H1 (cell line): ENCODE measurements around the gene METTL8. TPM values are rescaled to one million over a fixed set of nuclear protein-coding genes. Genes with fewer than 3 reads are reported as not detected.

Experiments
- CTCF ChIA-PET: fragments of 300-600 bp; sonication (Branson Sonifier 250); formaldehyde crosslinking; loops from one replicate; lab custom pipeline; 2021; ENCODE audit not compliant: partially characterized antibody; lab: Charles Lee
- POLR2A ChIA-PET: fragments of 300-600 bp; sonication (Branson Sonifier 250); formaldehyde crosslinking; loops from one replicate; lab custom pipeline; 2021; ENCODE audit warnings: inconsistent platforms; ENCODE audit not compliant: partially characterized antibody; lab: Charles Lee
- DNase-seq, 2 experiments: peaks; one replicate each; pipeline versions ENCODE4 v3.0.0 to v3.0.0-alpha.2; 2010 to 2022; ENCODE audit warnings: low spot score in 2 of 2, low read depth in 1 of 2, mixed read lengths in 1 of 2
- FAIRE-seq: peaks from 2 replicates; lab custom pipeline; 2011; peaks lifted over from hg19 to GRCh38; lab: Jason Lieb, UNC
- H2AFZ ChIP-seq: 2 replicates; pipeline ENCODE4 v1.8.1; 2012; ENCODE audit warnings: low read length, inconsistent platforms
- H2AK5ac ChIP-seq: 2 replicates; pipeline ENCODE4 v1.6.1; 2013; ENCODE audit warnings: low read depth, low read length
- H2BK120ac ChIP-seq: replicated peaks from 2 replicates; pipeline ENCODE3; 2013; ENCODE audit warnings: low read depth, low read length, inconsistent platforms
- H2BK12ac ChIP-seq: 2 replicates; pipeline ENCODE4 v1.6.1; 2013; ENCODE audit warnings: low read depth, low read length
- H2BK15ac ChIP-seq: 2 replicates; pipeline ENCODE4 v1.6.1; 2013; ENCODE audit warnings: low read length
- H2BK20ac ChIP-seq: 2 replicates; pipeline ENCODE4 v1.6.1; 2013; ENCODE audit warnings: low read length
- H2BK5ac ChIP-seq: 2 replicates; pipeline ENCODE4 v1.6.1; 2013; ENCODE audit warnings: low read depth, low read length
- H3K14ac ChIP-seq: 2 replicates; pipeline ENCODE4 v1.6.1; 2013; ENCODE audit warnings: inconsistent platforms; ENCODE audit not compliant: insufficient read length
- H3K18ac ChIP-seq: 2 replicates; pipeline ENCODE4 v1.6.1; 2013; ENCODE audit warnings: low read length; ENCODE audit errors: extremely low read depth
- H3K23ac ChIP-seq: 2 replicates; pipeline ENCODE4 v1.6.1; 2013; ENCODE audit warnings: inconsistent platforms; ENCODE audit not compliant: insufficient read length
- H3K23me2 ChIP-seq: 2 replicates; pipeline ENCODE4 v1.6.1; 2013; ENCODE audit warnings: low read depth, low read length
- H3K27ac ChIP-seq: 2 replicates; pipeline ENCODE4 v1.6.1; 2011; ENCODE audit warnings: low read depth, low read length, inconsistent platforms
- H3K27me3 ChIP-seq, 4 experiments: replicated peaks in 1 of 4; 1 replicate in 1 of 4; 2 replicates in 3 of 4; pipeline versions ENCODE4 v1.6.1 to v1.8.1; 2011 to 2013; ENCODE audit warnings: low read length in 3 of 4, mild to moderate bottlenecking in 3 of 4, inconsistent platforms in 2 of 4, mixed read lengths in 2 of 4, moderate library complexity in 1 of 4; ENCODE audit not compliant: control insufficient read depth in 3 of 4, insufficient read depth in 3 of 4; ENCODE audit errors: extremely low read depth in 1 of 4
- H3K36me3 ChIP-seq, 4 experiments: 2 replicates each; pipeline versions ENCODE4 v1.6.1 to v1.8.1; 2011 to 2013; ENCODE audit warnings: mild to moderate bottlenecking in 4 of 4, low read length in 3 of 4, moderate library complexity in 2 of 4, control low read depth in 1 of 4, inconsistent platforms in 1 of 4; ENCODE audit not compliant: insufficient read depth in 4 of 4, control insufficient read depth in 2 of 4
- H3K4ac ChIP-seq: replicated peaks from 2 replicates; pipeline ENCODE3; 2013; ENCODE audit warnings: low read length, low read depth, mixed read lengths, inconsistent platforms; ENCODE audit not compliant: insufficient read length
- H3K4me1 ChIP-seq, 4 experiments: replicated peaks in 1 of 4; 1 replicate in 1 of 4; 2 replicates in 3 of 4; pipeline versions ENCODE4 v1.6.1 to v1.8.1; 2011 to 2013; ENCODE audit warnings: low read length in 3 of 4, inconsistent platforms in 2 of 4, mixed read lengths in 1 of 4; ENCODE audit not compliant: insufficient read depth in 4 of 4, control insufficient read depth in 3 of 4
- H3K4me2 ChIP-seq, 2 experiments: 2 replicates each; pipeline versions ENCODE4 v1.6.1 to v1.8.1; 2011 to 2013; ENCODE audit warnings: low read depth in 2 of 2, low read length in 2 of 2, control low read depth in 1 of 2, inconsistent platforms in 1 of 2, mild to moderate bottlenecking in 1 of 2; ENCODE audit not compliant: insufficient read depth in 1 of 2
- H3K4me3 ChIP-seq, 4 experiments: fragments of 200-600, 300-600 bp in 1 of 4; sonication (generic), shearing (Covaris generic), sonication (Bioruptor Twin) in 1 of 4; 2 replicates each; pipeline versions ENCODE4 v1.5.1 to v1.8.1; 2011 to 2016; ENCODE audit warnings: low read length in 4 of 4, low read depth in 3 of 4, control low read depth in 2 of 4, inconsistent platforms in 2 of 4, mild to moderate bottlenecking in 2 of 4, mixed read lengths in 1 of 4, moderate library complexity in 1 of 4; ENCODE audit not compliant: insufficient read depth in 2 of 4; ENCODE audit errors: extremely low read depth in 1 of 4
- H3K56ac ChIP-seq: replicated peaks from 2 replicates; pipeline ENCODE3; 2013; ENCODE audit warnings: low read depth, mild to moderate bottlenecking, mixed read lengths, low read length, inconsistent platforms; ENCODE audit not compliant: insufficient read length
- H3K79me1 ChIP-seq: 2 replicates; pipeline ENCODE4 v1.6.1; 2013; ENCODE audit warnings: low read depth, low read length, control low read depth
- H3K79me2 ChIP-seq, 2 experiments: 2 replicates each; pipeline versions ENCODE4 v1.6.1 to v1.8.1; 2012 to 2013; ENCODE audit warnings: low read length in 2 of 2, mild to moderate bottlenecking in 2 of 2, inconsistent platforms in 1 of 2; ENCODE audit not compliant: insufficient read depth in 2 of 2, control insufficient read depth in 1 of 2
- H3K9ac ChIP-seq, 4 experiments: replicated peaks in 1 of 4; 1 replicate in 1 of 4; 2 replicates in 3 of 4; pipeline versions ENCODE4 v1.6.1 to v1.8.1; 2011 to 2013; ENCODE audit warnings: low read depth in 3 of 4, low read length in 3 of 4, control low read depth in 2 of 4, mild to moderate bottlenecking in 2 of 4, moderate library complexity in 2 of 4, inconsistent platforms in 1 of 4; ENCODE audit errors: extremely low read depth in 1 of 4
- H3K9me3 ChIP-seq, 2 experiments: 2 replicates each; pipeline versions ENCODE4 v1.6.1 to v1.8.1; 2012 to 2013; ENCODE audit warnings: mild to moderate bottlenecking in 2 of 2, moderate library complexity in 2 of 2, control low read depth in 1 of 2, inconsistent platforms in 1 of 2, low read depth in 1 of 2, low read length in 1 of 2, mixed read lengths in 1 of 2; ENCODE audit not compliant: insufficient read depth in 2 of 2
- H4K20me1 ChIP-seq, 2 experiments: replicated peaks in 1 of 2; 2 replicates each; pipeline versions ENCODE3 to v1.8.1; 2011 to 2013; ENCODE audit warnings: inconsistent platforms in 2 of 2, low read length in 2 of 2, mild to moderate bottlenecking in 1 of 2; ENCODE audit not compliant: insufficient read depth in 2 of 2, control insufficient read depth in 1 of 2
- H4K5ac ChIP-seq: 2 replicates; pipeline ENCODE4 v1.6.1; 2013; ENCODE audit warnings: low read length, low read depth, mixed read lengths, inconsistent platforms; ENCODE audit not compliant: insufficient read length
- H4K8ac ChIP-seq: 2 replicates; pipeline ENCODE4 v1.8.0; 2013; ENCODE audit warnings: mild to moderate bottlenecking, moderate library complexity, low read length, inconsistent platforms; ENCODE audit not compliant: insufficient read depth; ENCODE audit errors: extremely low read depth
- H4K91ac ChIP-seq: replicated peaks from 2 replicates; pipeline ENCODE3; 2013; ENCODE audit warnings: low read length, mixed read lengths, inconsistent platforms; ENCODE audit not compliant: insufficient read length
- ATF3 ChIP-seq: IDR thresholded peaks from 2 replicates; pipeline ENCODE4 v1.6.1; 2011; ENCODE audit warnings: low read depth, mild to moderate bottlenecking, low read length; ENCODE audit not compliant: insufficient read depth
- CHD2 ChIP-seq: IDR thresholded peaks from 2 replicates; pipeline ENCODE4 v1.6.1; 2012; ENCODE audit warnings: low read length, improper control_type of control experiment
- CTCF ChIP-seq, 3 experiments: IDR thresholded peaks; 1 replicate in 2 of 3; 2 replicates in 1 of 3; pipeline versions ENCODE4 v1.5.1 to v1.6.1; 2011; ENCODE audit warnings: low read length in 3 of 3, mild to moderate bottlenecking in 3 of 3, inconsistent platforms in 2 of 3, low read depth in 1 of 3, moderate library complexity in 1 of 3; ENCODE audit not compliant: insufficient read depth in 1 of 3; ENCODE audit errors: control extremely low read depth in 1 of 3
- E2F6 ChIP-seq: IDR thresholded peaks from 2 replicates; pipeline ENCODE4 v1.6.1; 2012; ENCODE audit warnings: inconsistent platforms
- EZH2 ChIP-seq: fragments of 200-600 bp; sonication (generic); IDR thresholded peaks from 2 replicates; pipeline ENCODE4 v1.7.1; 2012; ENCODE audit warnings: low read depth, mild to moderate bottlenecking, moderate library complexity, low read length, inconsistent platforms; ENCODE audit not compliant: severe bottlenecking
- KDM5A ChIP-seq: fragments of 200-600 bp; IDR thresholded peaks from 2 replicates; pipeline ENCODE4 v1.7.1; 2012; ENCODE audit warnings: mild to moderate bottlenecking, low read length, inconsistent platforms, mixed read lengths
- POLR2A ChIP-seq, 2 experiments: IDR thresholded peaks; 1 replicate in 1 of 2; 2 replicates in 1 of 2; pipeline ENCODE4 v1.6.1; 2011; ENCODE audit warnings: low read depth in 2 of 2, low read length in 2 of 2, mild to moderate bottlenecking in 2 of 2; ENCODE audit errors: control extremely low read depth in 1 of 2
- RAD21 ChIP-seq, 2 experiments: IDR thresholded peaks in 1 of 2; conservative IDR thresholded peaks in 1 of 2; 2 replicates each; pipeline ENCODE4 v1.6.1; 2011; ENCODE audit warnings: low read depth in 2 of 2, low read length in 2 of 2, improper control_type of control experiment in 1 of 2, inconsistent platforms in 1 of 2, mild to moderate bottlenecking in 1 of 2, moderate library complexity in 1 of 2
- WGBS, 2 experiments: shearing (Covaris generic) in 1 of 2; methylation state at CpG; one replicate each; pipeline versions ENCODE4 v1.1.6 to v1.1.7; 2013 to 2015; ENCODE audit warnings: low lambda C conversion rate in 2 of 2, mixed read lengths in 2 of 2, inconsistent platforms in 1 of 2, low coverage in 1 of 2, missing lambda C conversion rate in 1 of 2; ENCODE audit not compliant: insufficient replicate concordance in 2 of 2, insufficient coverage in 1 of 2, insufficient read length in 1 of 2; ENCODE audit errors: extremely low coverage in 1 of 2, missing lambda C conversion rate in 1 of 2; 5-methylcytosine and 5-hydroxymethylcytosine counted together
- polyA plus RNA-seq, 7 experiments: library from polyadenylated mRNA; depleted of rRNA in 3 of 7; stranded (reverse) in 5 of 7; unstranded in 2 of 7; fragments of >200 nt in 5 of 7; fragments of 200-250 nt in 2 of 7; gene quantifications; 1 replicate in 5 of 7; 2 replicates in 1 of 7; 4 replicates in 1 of 7; pipeline versions ENCODE4 v1.2.1 to v1.2.3, GENCODE V29; 2011 to 2013; ENCODE audit warnings: missing spikeins in 2 of 7, mixed read lengths in 2 of 7
- total RNA-seq: library from RNA; stranded (reverse); fragmentation: NEBNext Ultra II Directional; extraction: Animal tissue kit (Norgen Biotek cat#: 25700); gene quantifications from 2 replicates; pipeline ENCODE4 v1.2.1, GENCODE V29; 2021

Gene METTL8
- total and polyA plus RNA-seq, 2 of the 8 experiments (the other 6 are each of a cell fraction or from before 2014, with no cell fraction given), result 17.6 to 79.7 TPM

- Histone ChIP-seq H3K27ac (no peak overlapping the region), H2BK12ac (no peak overlapping the region), H3K4ac (no peak overlapping the region), H3K9ac (no peak overlapping the region), H3K18ac (no peak overlapping the region), H3K23ac (no peak overlapping the region), H3K4me2 (no peak overlapping the region), H3K36me3 (peaks cover 0 to 4% (median 0%) of the 10 kb centered on the region in 4 experiments; a peak in 1 of 8 replicates), H3K4me3 (no peak overlapping the region), H2BK15ac (no peak overlapping the region), H3K9me3 (peaks cover 4 to 6% of the 10 kb centered on the region in 2 experiments; a peak in 3 of 4 replicates), H3K79me1 (no peaks in the 10 kb centered on the region), H3K56ac (no peak overlapping the region), H3K79me2 (peaks cover 0 to 90% of the 10 kb centered on the region in 2 experiments; a peak in 3 of 4 replicates), H3K4me1 (peaks cover 0 to 9% (median 9%) of the 10 kb centered on the region in 4 experiments; a peak in 6 of 7 replicates), H3K14ac (no peak overlapping the region), H4K5ac (no peak overlapping the region), H2BK20ac (no peak overlapping the region), H3K27me3 (no peaks in the 10 kb centered on the region), H4K91ac (no peak overlapping the region), H2AK5ac (no peak overlapping the region), H2BK5ac (no peak overlapping the region), H3K23me2 (no peaks in the 10 kb centered on the region), H2BK120ac (no peak overlapping the region), H2AFZ (no peak overlapping the region), H4K20me1 (no peaks in the 10 kb centered on the region), H4K8ac (no peak overlapping the region)
- 89% methylated on average over 4 of the region's 4 CpGs; no CpG with 5 or more reads in 1 of the 2 experiments for WGBS, 2 experiments
- ChIA-PET CTCF (interaction anchor here (0.6 to 1.7 kb wide), 3 partner anchors 9 to 1095 kb away, joined by 4 to 8 read pairs (median 4); no protein-coding TSS in a partner anchor), POLR2A (interaction anchor here (0.7 to 1.0 kb wide), 2 partner anchors 9 to 423 kb away, joined by 3 to 4 read pairs; no protein-coding TSS in a partner anchor)
- FAIRE-seq (no peak), DNase-seq (no peak)
- TF ChIP-seq RAD21 (IDR thresholded peaks at IDR 0.05 in 1 of 2, conservative IDR thresholded peaks at IDR 0.05 in 1 of 2; ENCODE audit: low read depth in 2 of 2, low read length in 2 of 2) (no peak), ATF3 (no peak), CHD2 (no peak), EZH2 (no peak), POLR2A (IDR thresholded peaks at IDR 0.05; ENCODE audit: control extremely low read depth in 1 of 2, low read depth in 2 of 2, low read length in 2 of 2) (no peak), E2F6 (no peak), KDM5A (no peak), CTCF (IDR thresholded peaks at IDR 0.05; ENCODE audit: control extremely low read depth in 1 of 3, insufficient read depth in 1 of 3, low read depth in 1 of 3, low read length in 3 of 3) (no peak)
Observed at GRCh38 chr2:171407030-171407675, 26.6 kb downstream of the METTL8 start.
